ENCODE data around the gene TMEM178B. TPM values are rescaled to one million over a fixed set of nuclear protein-coding genes. Genes with fewer than 3 reads are reported as not detected.

Gene TMEM178B
- total RNA-seq, 2 experiments from 2014 or later, result 0.22 to 0.25 TPM

DNA sequence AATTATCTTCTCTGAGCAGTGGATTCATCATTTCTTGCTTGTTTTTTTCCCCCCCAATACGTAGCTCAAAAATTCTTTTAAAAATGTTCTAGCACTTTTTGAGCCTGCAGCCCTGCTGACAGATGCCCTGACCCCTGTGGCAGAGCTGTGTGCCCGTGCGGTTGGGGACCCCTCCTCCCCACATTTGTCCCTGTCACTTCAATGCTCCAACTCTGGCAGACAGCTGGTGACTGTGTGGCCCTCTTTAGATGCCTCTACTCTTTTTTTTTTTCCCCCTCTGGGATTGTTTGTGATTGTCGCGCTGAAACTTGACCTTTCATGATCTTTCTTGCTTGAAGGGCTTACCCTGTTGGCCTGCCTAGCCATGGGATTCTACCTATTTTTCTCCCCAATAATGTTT is 214.1 kb downstream of the TMEM178B start:
- CTCF ChIA-PET, result no interaction called here
- Mint-ChIP-seq H3K36me3 (ENCODE audit: low read depth) (no peaks in the 10 kb centered on the region), H3K4me3 (no peak overlapping the region), H3K4me1 (peaks cover 6% of the 10 kb centered on the region), H3K27me3 (peaks cover 7% of the 10 kb centered on the region), H3K27ac (no peak overlapping the region), H3K9me3 (no peaks in the 10 kb centered on the region)
- POLR2A ChIA-PET, result no interaction called here
- DNase-seq, result no peak

- POLR2A ChIA-PET, result no interaction called here
These were observed 214.8 kb downstream of the TMEM178B start for GRCh38 chr7:141288626-141289025.

GRCh38 chr7:141290365-141290764 is 216.5 kb downstream of the TMEM178B start:
- no peaks in the 10 kb centered on the region for H3K36me3 Mint-ChIP-seq (ENCODE audit: low read depth)
- CTCF ChIA-PET, result no interaction called here
- POLR2A ChIA-PET, result no interaction called here

More at GRCh38 chr7:141288626-141289025, 214.8 kb downstream of the TMEM178B start:
- DNase-seq, result no peak
- Mint-ChIP-seq H3K27me3 (peaks cover 7% of the 10 kb centered on the region), H3K27ac (no peak overlapping the region), H3K4me3 (no peak overlapping the region), H3K4me1 (peaks cover 3% of the 10 kb centered on the region), H3K36me3 (ENCODE audit: low read depth) (no peaks in the 10 kb centered on the region), H3K9me3 (no peaks in the 10 kb centered on the region)
- CTCF ChIA-PET, result no interaction called here

DNA sequence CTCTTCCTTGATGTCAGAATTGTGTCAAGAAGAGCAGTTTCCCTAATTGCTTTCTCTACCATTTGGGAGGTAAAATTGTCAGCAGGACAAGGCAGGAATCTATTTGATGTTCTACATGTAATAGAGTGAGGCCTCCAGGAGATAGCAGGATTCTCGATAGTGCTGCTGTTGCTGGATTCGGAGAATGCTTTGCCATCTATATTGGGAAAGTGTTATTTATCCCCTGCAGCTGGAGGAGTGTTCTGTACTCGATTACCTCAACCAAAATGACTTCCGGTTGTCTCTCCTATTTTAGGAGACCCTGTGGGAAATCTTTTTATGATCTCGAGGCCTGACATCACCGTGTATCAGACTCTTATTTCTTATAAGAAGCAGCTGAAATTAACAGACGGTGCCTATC is 217.1 kb downstream of the TMEM178B start:
- POLR2A ChIA-PET, result no interaction called here
- H3K4me1 Mint-ChIP-seq, result peaks cover 2% of the 10 kb centered on the region
- H3K36me3 Mint-ChIP-seq (ENCODE audit: low read depth), result no peaks in the 10 kb centered on the region
- no peak overlapping the region for H3K4me3 Mint-ChIP-seq
- no peak for DNase-seq
- no peak overlapping the region for H3K27ac Mint-ChIP-seq
- H3K27me3 Mint-ChIP-seq, result peaks cover 10% of the 10 kb centered on the region
- H3K9me3 Mint-ChIP-seq, result no peaks in the 10 kb centered on the region
- CTCF ChIA-PET, result no interaction called here

More at GRCh38 chr7:141290365-141290764, 216.5 kb downstream of the TMEM178B start:
- H3K4me3 Mint-ChIP-seq, result no peak overlapping the region
- no peak for DNase-seq
- H3K27me3 Mint-ChIP-seq, result peaks cover 10% of the 10 kb centered on the region
- no peak overlapping the region for H3K27ac Mint-ChIP-seq
- H3K9me3 Mint-ChIP-seq, result no peaks in the 10 kb centered on the region
- peaks cover 2% of the 10 kb centered on the region for H3K4me1 Mint-ChIP-seq

- Mint-ChIP-seq H3K27me3 (peaks cover 10% of the 10 kb centered on the region), H3K4me1 (peaks cover 2% of the 10 kb centered on the region), H3K9me3 (no peaks in the 10 kb centered on the region), H3K27ac (no peak overlapping the region), H3K4me3 (no peak overlapping the region), H3K36me3 (ENCODE audit: low read depth) (no peaks in the 10 kb centered on the region)
- ChIA-PET CTCF (no interaction called here), POLR2A (no interaction called here)
- no peak for DNase-seq
These were observed 217.7 kb downstream of the TMEM178B start for GRCh38 chr7:141291541-141291940.

DNA sequence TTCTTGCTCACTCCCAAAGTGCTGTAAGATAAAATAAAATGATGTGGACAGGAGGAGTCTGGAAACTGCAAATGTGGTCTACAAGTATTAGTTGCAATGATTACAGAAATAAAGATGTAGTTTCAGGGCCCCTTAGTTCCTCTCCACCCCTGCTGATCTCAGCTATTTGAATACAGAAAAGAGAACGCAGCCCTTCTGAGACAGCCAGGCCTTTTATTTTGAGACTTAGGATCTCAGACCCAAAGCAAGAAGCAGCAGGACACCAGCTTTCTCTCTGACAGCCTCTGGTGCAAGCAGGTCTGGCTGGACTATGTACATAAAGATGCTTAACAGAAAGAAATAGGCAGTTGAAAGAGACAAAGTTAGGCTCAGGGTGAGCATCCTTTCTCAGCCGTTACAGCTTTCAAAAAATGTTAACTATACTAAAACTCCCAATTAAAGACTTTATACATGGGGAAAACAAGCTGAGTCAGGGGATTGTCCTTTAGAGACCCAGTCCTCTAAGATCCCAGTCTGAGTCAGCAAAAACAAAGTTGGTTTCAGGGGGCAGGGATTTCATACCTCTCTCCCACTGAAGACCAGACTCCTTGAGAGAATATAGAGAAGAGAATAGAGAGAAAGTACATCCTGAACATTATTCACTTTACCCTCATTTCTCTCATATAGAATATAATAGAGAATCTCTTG is 220.4 kb downstream of the TMEM178B start:
- H3K36me3 Mint-ChIP-seq (ENCODE audit: low read depth), result no peaks in the 10 kb centered on the region
- peaks cover 2% of the 10 kb centered on the region for H3K4me1 Mint-ChIP-seq
- H3K9me3 Mint-ChIP-seq, result no peaks in the 10 kb centered on the region
- peaks cover 6% of the 10 kb centered on the region for H3K27me3 Mint-ChIP-seq
- no peak overlapping the region for H3K4me3 Mint-ChIP-seq
- POLR2A ChIA-PET, result no interaction called here
- CTCF ChIA-PET, result no interaction called here
- DNase-seq, result no peak
- H3K27ac Mint-ChIP-seq, result no peak overlapping the region

DNA sequence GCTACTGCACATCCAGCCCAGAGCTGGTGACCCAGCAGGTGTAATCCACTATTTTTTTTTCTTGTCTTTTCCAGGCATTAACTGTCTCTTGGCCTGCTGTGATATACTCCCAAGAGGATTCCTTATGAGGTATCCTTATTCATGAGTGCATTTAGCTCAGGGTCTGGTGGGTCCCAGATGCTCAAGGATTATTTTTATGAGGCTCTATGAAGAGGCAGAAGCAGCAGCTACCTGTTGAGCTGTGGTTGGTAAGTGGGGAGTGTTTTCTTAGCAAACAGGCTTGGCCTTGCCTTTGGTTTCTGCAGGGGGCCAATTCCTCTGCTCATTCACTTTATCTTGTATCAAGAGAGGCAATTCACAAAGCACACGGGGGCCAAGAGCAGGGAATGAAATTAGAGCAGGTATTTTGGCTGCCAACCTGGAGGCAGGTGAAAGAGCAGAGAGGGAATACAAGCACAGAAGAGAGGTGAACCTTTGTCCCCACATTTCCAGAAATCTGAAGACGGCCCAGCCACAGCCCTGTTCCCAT is 221.6 kb downstream of the TMEM178B start:
- no peak for DNase-seq
- H3K9me3 Mint-ChIP-seq, result no peaks in the 10 kb centered on the region
- peaks cover 6% of the 10 kb centered on the region for H3K27me3 Mint-ChIP-seq
- ChIA-PET CTCF (interaction anchor here (0.6 kb wide), 1 partner anchor 839 kb away, joined by 3 read pairs; no protein-coding TSS in a partner anchor), POLR2A (no interaction called here)
- no peak overlapping the region for H3K27ac Mint-ChIP-seq
- peaks cover 2% of the 10 kb centered on the region for H3K4me1 Mint-ChIP-seq
- no peaks in the 10 kb centered on the region for H3K36me3 Mint-ChIP-seq (ENCODE audit: low read depth)
- H3K4me3 Mint-ChIP-seq, result no peak overlapping the region

GRCh38 chr7:141300816-141301215 is 227.0 kb downstream of the TMEM178B start:
- Mint-ChIP-seq H3K9me3 (no peaks in the 10 kb centered on the region), H3K27ac (no peak overlapping the region), H3K4me1 (no peaks in the 10 kb centered on the region), H3K27me3 (no peaks in the 10 kb centered on the region), H3K36me3 (ENCODE audit: low read depth) (no peaks in the 10 kb centered on the region), H3K4me3 (no peak overlapping the region)
- no peak for DNase-seq
- CTCF ChIA-PET, result no interaction called here
- POLR2A ChIA-PET, result no interaction called here

- H3K36me3 Mint-ChIP-seq (ENCODE audit: low read depth), result no peaks in the 10 kb centered on the region
- no peaks in the 10 kb centered on the region for H3K27me3 Mint-ChIP-seq
- CTCF ChIA-PET, result no interaction called here
- POLR2A ChIA-PET, result no interaction called here
- no peaks in the 10 kb centered on the region for H3K4me1 Mint-ChIP-seq
- H3K9me3 Mint-ChIP-seq, result no peaks in the 10 kb centered on the region
- H3K27ac Mint-ChIP-seq, result no peak overlapping the region
- no peak for DNase-seq
- H3K4me3 Mint-ChIP-seq, result no peak overlapping the region
These were observed 227.7 kb downstream of the TMEM178B start for GRCh38 chr7:141301544-141301943.

GRCh38 chr7:141302617-141303016 is 228.8 kb downstream of the TMEM178B start:
- no peaks in the 10 kb centered on the region for H3K36me3 Mint-ChIP-seq (ENCODE audit: low read depth)
- ChIA-PET CTCF (no interaction called here), POLR2A (no interaction called here)
- no peaks in the 10 kb centered on the region for H3K27me3 Mint-ChIP-seq
- DNase-seq, result no peak
- no peaks in the 10 kb centered on the region for H3K4me1 Mint-ChIP-seq
- H3K27ac Mint-ChIP-seq, result no peak overlapping the region
- no peak overlapping the region for H3K4me3 Mint-ChIP-seq
- H3K9me3 Mint-ChIP-seq, result no peaks in the 10 kb centered on the region

- H3K27ac Mint-ChIP-seq, result no peak overlapping the region
- no peaks in the 10 kb centered on the region for H3K9me3 Mint-ChIP-seq
- H3K36me3 Mint-ChIP-seq (ENCODE audit: low read depth), result no peaks in the 10 kb centered on the region
- no peak overlapping the region for H3K4me3 Mint-ChIP-seq
- CTCF ChIA-PET, result no interaction called here
- no peaks in the 10 kb centered on the region for H3K27me3 Mint-ChIP-seq
- POLR2A ChIA-PET, result no interaction called here
- no peaks in the 10 kb centered on the region for H3K4me1 Mint-ChIP-seq
- no peak for DNase-seq
These were observed 230.4 kb downstream of the TMEM178B start for GRCh38 chr7:141304291-141304690.

DNA sequence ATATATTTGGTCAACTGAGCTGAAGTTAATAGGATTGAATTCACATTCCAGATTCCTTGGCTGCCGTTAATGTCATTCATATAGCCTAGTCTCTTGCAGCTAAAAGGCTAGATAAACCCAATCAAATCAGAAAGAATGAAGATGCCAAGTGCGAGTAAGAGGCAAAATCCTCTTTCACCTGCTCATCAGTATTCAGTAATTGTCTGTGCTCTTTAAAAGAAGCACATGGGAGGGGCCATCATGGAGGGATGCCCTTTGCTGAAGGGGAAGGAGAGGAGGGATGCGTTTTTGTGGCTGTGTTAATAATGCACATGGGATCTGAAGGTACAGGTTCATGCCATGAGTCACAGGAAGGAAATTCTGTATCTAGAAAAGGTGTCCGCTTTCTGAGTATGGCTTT is 232.2 kb downstream of the TMEM178B start:
- CTCF ChIA-PET, result no interaction called here
- Mint-ChIP-seq H3K9me3 (no peaks in the 10 kb centered on the region), H3K27me3 (no peaks in the 10 kb centered on the region), H3K36me3 (ENCODE audit: low read depth) (no peaks in the 10 kb centered on the region), H3K4me3 (no peak overlapping the region), H3K4me1 (no peaks in the 10 kb centered on the region), H3K27ac (no peak overlapping the region)
- POLR2A ChIA-PET, result no interaction called here
- DNase-seq, result no peak

DNA sequence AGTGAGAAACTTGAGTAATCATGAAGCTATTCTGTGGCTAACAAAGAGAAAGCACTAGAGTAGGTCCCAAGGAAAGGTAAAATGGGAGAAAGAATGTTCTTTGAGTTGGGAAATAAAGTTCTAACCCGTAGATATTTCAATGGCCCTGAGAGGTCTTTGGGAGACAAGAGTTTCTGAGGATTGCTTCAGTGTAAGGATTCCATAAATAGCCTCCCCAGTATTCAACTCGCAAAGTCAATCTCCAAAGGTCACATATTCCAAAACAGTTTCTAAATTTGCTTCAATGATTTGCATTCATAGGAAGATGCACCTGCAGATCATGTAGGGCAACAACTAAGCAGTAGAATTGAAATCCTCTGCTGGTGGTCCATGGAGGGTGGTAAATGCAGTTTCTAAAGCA is 238.5 kb downstream of the TMEM178B start:
- Mint-ChIP-seq H3K36me3 (ENCODE audit: low read depth) (no peaks in the 10 kb centered on the region), H3K27me3 (peaks cover 10% of the 10 kb centered on the region), H3K4me1 (no peaks in the 10 kb centered on the region), H3K4me3 (no peak overlapping the region), H3K9me3 (no peaks in the 10 kb centered on the region), H3K27ac (no peak overlapping the region)
- DNase-seq, result no peak
- ChIA-PET CTCF (interaction anchor here (0.5 kb wide), 1 partner anchor 838 kb away, joined by 3 read pairs; no protein-coding TSS in a partner anchor), POLR2A (no interaction called here)

All from activated CD4-positive, alpha-beta T cell treated with anti-CD3 and anti-CD28 coated beads, Interleukin-2, amount 10 ng/mL, durations not matched to agents 7 days and 5 days (primary cell).